ENCODE data around the gene HERPUD1.
A peak's percentile ranks its signal among the peaks of the same experiment; 100 is the strongest.

GRCh38 chr16:56950881-56951771 lies 19.2 kb downstream of the HERPUD1 start:
- peak; percentile 52; the same call in 1 of the 2 replicates for TF ChIP-seq CTCF (conservative IDR thresholded peaks at IDR 0.05)
- TF ChIP-seq EZH2 (IDR thresholded peaks at IDR 0.05; ENCODE audit: low read depth) = no peak
